GM12874 (cell line): ENCODE measurements around the gene C2orf68.

Source experiments
- CTCF ChIP-seq: IDR thresholded peaks from 2 replicates; pipeline ENCODE4 v1.5.1; 2011; ENCODE audit warnings: low read depth, mild to moderate bottlenecking, control low read depth, low read length, moderate library complexity; ENCODE audit not compliant: insufficient read depth

The C2orf68 gene

DNA sequence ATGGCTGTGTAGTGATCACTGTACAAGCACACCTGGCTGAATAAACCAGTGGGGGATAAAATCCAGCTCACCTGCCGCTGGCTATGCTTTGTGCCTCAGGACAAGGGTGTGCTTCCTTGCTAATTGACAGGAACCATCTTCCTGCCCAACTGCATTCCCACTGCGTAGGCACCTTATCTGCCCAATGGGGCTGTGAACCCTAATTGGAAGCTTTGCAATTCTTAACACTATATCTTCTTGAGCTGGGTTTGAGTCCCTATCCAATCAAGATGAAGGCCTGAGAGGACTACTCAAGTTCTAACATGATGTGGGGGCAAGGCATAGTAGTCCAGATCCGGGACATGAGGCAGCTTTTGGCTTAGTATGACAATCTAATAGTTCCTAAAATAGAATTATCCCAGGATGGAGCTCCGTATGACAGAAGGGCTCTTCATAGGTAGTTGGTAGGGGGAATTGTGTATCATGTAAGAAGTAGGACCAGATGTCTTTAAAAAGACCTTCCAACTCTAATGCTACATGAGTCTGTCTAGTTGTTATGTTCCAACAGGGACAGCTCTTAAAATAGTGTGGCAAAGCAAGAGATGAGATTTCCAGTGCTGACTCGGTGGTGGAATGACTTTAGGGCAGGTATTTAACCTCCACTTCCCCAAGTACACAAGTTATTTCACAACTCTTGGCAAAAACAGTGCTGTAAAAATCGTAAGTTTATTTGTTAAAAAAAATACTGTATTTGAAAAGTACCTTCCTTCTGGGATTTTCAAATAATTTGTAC is 7.1 kb downstream of the C2orf68 start:
- no peak for TF ChIP-seq CTCF

- TF ChIP-seq CTCF = peak; percentile 42
Observed at GRCh38 chr2:85602476-85603234, 9.2 kb downstream of the C2orf68 start, which contains the start of gene TMEM150A. Gene TMEM150A, minus strand, starts transcription at chr2:85602698. Its CDS starts 750 bp downstream, at chr2:85601948.

DNA sequence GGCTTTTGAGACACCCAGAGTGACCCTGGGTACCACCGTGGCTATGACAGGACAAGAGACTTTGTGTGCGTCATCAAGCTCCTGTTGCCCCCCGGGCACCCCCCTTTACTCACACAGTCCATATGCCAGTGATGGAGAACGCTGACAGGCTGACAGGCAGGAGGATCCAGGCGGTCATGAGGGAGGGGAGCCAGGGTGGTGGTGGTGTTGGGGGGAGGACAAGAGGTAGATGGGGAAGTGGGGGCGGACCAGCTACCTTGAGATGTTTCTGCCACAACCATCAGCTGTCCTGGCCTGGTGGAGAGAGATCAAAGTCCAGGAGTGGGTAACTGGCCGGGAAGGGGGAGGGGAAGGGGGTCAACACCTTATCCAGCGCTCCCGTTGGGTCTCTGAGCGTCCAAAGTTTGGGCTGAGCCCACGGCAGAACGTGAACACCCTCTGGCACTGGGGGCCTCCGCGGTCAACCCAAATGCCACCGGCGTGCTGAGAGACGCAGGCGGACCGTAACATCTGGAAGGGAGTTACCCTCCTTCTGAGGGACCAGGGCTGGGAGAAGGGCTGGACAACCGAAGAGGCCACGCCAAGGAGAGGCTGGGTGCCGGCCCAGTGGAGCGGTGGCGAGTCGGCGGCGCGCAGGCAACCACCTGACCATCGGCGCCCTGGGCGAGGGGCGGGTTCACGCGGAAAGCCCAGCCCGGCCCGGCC is 9.9 kb downstream of the C2orf68 start:
- no peak for TF ChIP-seq CTCF

GRCh38 chr2:85600951-85601770 is 10.7 kb downstream of the C2orf68 start:
- TF ChIP-seq CTCF = no peak

DNA sequence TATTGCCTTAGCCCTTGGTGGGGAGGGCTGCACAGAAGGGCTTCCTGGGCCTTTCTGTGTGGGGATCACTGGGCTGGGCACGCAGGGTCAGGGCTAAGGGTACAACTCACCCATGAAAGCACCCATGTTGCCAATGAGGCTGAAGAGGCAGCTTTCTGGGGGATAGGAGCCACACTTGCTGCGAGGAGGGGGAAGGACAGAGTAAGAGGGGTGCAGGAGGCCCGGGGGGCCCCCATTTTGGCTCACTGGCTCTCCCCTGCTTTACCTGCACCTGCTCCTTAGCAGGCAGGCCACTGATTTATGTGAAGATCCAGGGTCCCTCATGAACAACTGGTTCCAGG is 11.7 kb downstream of the C2orf68 start:
- no peak for TF ChIP-seq CTCF

DNA sequence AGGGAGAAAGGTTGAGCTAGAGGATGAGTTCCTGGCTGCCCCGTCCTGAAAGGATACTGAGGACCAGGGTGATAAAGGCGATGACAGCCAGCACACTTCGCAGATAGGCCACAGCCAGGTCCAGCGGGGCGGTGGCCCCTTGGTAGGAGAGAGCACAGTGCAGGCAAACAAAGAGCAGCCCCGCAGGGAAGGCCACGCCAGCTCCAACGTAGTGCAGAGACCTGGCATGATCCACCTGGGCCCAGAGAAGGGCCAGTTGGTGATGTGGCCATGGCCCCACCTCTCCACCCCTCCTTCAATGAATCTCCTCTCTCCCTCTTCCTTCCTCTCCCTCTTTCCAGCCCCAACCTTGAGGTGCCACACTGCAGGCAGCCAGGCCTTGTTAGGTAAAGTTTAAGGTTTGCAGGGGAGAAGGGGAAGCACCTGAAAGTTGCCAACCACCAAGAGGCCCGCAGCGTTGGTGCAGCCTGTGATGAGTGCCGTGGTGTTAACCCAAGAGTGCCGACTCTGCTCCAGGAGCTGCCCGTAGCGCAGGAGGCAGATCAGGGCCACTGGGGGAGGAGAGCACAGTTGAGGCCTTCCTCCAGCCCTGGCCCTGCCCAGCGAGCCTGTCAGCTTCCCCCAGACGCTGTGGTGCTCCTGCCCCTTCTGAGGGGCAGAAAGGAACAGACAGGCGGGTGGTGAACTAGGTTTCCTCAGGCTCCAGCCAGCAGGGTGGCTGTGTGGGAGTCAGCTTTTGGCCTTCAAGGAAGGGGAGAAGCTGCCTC is 12.2 kb downstream of the C2orf68 start:
- no peak for TF ChIP-seq CTCF
